GDM1 (cell line): Measurements from ENCODE around the gene CTAGE1.
"Not testable (repeated sequence)": the region's sequence is repeated elsewhere in the genome, so short reads cannot be mapped to it uniquely, and the experiment has no call there.

Experiments
- DNase-seq: peaks from one replicate; lab custom pipeline; 2025; lab: John Stamatoyannopoulos, UW

CTAGE1 gene

GRCh38 chr18:22417496-22418188, at the start of gene CTAGE1:
Gene CTAGE1 (minus strand): TSS chr18:22417915. CDS start chr18:22417811, 104 bp downstream.
- DNase-seq, result no peak

DNA sequence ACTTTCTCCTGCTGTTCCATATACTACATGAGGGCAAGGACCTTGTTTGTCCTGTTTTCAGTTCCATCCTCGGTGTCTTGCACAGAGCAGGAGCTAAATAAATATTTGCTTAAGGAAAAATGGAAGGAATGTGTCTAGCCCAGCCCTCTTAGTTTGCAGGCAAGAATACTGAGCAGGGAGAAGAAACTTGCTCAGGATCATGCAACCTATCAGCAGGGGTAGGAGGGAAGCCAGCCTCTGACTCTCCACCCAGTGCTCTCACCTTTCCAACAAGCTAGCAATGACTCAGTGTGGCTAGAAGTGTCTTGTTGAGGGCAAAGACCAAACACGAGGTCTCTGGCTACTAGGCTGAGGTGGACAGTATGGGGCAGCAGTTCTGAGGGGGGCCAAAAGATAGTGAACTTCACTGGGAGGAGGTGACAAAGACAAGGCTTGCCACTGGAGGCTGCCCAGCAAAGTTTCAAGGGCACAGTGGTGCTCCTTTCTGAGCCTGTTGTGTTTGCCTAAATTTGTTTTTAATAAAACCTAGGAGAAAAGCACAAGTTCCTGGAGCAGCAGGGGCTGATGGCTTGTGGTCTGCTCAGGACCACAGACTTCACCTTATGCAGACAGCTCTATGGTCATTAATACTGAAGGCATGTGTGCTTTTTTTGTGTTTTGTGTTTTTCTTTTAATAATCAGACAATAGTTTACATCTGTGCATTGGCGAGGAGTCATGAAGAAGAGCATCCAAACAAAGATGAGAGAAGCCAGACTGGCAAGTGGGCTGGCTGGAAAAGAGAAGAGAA, 49.1 kb upstream of the CTAGE1 start:
- no peak for DNase-seq

- no peak for DNase-seq
These were observed 48.2 kb upstream of the CTAGE1 start for GRCh38 chr18:22465859-22466457.

DNA sequence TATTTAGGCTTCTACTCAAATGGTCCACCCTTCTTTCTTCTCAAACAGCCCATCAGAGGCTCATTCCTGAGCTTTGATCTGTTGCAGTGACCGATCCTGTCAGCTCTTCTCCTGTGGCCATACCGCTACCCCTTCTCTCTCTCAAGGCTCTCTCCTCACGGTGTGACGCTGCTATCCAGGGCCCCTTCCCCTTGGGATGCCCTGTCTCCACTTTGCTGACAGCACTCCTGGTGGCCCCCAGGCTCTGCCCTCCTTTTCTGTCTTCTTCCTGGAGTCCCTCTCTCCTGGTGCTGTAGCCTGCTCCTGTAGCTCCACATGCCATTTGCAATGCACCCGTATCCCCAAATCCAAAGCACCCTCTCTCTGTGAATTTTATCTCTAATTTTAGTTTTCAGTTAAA, 45.4 kb upstream of the CTAGE1 start:
- no peak for DNase-seq

DNA sequence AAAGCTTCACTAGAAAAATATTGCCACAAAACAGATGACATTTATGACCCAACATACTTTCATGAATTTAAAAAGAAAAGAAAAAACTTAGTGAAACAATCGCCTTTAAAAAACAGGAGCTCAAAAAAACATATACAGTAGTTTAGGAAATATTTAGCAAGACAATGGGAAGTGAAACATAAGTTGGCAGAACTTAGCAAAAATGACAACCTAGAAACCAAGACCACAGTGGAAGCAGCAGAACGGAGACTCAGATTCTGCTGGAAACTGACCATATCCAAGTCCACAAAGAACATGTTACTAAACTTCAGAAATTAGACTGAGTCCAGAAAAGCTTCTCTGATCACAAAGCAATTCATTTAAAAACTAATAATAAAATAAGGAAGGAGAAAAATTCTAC, 41.8 kb upstream of the CTAGE1 start:
- DNase-seq, result no peak

- no peak for DNase-seq
These were observed 39.8 kb upstream of the CTAGE1 start for GRCh38 chr18:22457524-22457923.

- DNase-seq, result no peak
These were observed 38.8 kb upstream of the CTAGE1 start for GRCh38 chr18:22456547-22456946.

DNA sequence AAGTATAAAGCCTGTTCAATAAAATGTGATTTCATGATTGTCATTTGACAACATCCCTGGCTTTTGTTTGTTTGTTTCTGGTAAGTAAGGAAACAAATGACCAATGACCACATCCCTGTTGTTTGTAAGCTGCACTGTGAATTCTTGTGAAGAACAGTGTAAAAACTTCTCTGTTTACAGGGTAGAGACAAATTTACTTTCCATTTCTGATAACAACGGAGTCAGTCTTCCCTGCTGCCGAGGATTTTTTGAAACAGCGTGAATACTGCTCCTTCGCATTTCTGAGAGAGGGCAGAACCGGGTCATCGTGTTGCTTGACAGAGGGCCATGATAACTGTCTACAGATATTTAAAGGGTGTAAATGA, 38.4 kb upstream of the CTAGE1 start:
- no peak for DNase-seq

DNA sequence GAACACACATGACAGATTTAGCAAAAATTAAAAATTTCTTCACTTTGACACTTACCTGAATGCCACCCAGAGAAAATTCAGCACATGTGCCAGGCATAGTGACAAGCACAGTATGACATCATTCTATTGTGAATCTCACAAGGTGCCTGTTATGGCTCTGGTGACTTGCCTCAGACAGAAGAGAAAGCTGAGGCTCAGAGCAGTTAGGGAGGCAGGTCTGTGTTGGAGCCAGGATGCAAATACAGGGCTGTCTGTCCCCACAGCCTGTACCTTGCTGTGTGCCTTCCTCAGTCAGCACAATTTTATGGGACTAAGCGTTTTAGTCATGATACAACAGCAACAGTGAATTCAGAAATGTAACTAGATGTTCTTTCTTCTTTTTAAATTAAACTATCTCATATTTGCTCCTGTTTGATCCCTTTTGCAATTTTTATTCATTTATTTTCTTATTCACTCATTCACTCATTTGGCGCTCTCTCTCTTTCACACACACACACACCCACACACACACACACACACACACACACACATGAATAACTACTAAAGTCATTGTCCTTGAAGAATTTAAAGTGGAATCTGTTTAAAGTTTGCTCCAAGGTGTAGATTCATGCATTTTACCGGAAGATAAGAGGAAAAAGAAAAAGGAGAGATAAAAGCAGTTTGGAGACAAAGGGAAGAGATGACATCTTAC, 37.9 kb upstream of the CTAGE1 start:
- DNase-seq, result no peak

DNA sequence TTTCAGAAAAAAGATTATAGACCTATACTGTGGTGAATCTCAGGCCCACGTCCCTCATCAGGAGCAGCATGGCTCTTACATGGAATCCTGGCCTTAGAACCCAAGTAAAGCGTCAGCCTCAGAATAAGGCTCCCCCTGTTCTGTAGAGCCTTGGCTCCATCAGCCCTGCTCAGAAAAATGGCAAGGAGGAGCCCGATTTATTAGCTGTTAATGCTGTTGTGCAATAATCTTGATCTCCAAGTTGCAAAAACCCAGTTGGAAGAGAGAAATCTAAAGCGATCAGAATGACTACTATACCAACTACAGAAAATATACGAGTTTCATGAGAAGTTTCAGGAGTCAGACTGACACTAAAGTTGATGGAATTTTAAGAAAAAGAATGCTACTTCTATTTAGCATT, 35.6 kb upstream of the CTAGE1 start:
- DNase-seq, result no peak

GRCh38 chr18:22452226-22452668, 34.5 kb upstream of the CTAGE1 start:
- DNase-seq, result no peak

- no peak for DNase-seq
These were observed 34.1 kb upstream of the CTAGE1 start for GRCh38 chr18:22451796-22452195.

DNA sequence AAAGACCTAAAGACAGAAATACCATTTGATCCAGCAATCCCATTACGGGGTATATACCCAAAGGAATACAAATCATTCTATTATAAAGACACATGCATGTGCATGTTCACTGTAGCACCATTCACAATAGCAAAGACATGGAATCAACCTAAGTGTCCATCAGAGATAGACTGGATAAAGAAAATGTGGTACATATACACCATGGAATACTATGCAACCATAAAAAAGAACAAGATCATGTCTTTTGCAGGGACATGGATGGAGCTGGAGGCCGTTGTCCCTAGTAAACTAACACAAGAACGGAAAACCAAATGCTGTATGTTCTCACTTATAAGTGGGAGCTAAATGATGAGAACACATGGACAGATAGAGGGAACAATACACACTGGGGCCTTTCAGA, 33.1 kb upstream of the CTAGE1 start:
- not testable (repeated sequence) for DNase-seq

DNA sequence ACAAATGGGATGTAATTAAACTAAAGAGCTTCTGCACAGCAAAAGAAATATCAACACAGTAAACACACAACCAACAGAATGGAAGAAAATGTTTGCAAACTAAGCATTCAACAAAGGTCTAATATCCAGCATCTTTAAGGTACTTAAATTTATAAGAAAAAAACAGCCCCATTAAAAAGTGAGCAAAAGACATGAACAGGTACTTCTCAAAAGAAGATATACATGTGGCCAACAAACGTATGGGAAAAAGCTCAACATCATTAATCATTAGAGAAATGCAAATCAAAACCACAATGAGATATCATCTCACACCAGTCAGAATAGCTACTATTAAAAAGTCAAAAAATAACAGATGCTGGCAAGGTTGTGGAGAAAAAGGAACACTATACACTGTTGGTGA, 32.6 kb upstream of the CTAGE1 start:
- DNase-seq, result not testable (repeated sequence)

GRCh38 chr18:22449753-22450152, 32.0 kb upstream of the CTAGE1 start:
- not testable (repeated sequence) for DNase-seq

- DNase-seq, result no peak
These were observed 30.5 kb upstream of the CTAGE1 start for GRCh38 chr18:22448238-22448637.

- DNase-seq, result no peak
These were observed 30.1 kb upstream of the CTAGE1 start for GRCh38 chr18:22447792-22448191.

- DNase-seq, result no peak
These were observed 29.2 kb upstream of the CTAGE1 start for GRCh38 chr18:22446911-22447310.

DNA sequence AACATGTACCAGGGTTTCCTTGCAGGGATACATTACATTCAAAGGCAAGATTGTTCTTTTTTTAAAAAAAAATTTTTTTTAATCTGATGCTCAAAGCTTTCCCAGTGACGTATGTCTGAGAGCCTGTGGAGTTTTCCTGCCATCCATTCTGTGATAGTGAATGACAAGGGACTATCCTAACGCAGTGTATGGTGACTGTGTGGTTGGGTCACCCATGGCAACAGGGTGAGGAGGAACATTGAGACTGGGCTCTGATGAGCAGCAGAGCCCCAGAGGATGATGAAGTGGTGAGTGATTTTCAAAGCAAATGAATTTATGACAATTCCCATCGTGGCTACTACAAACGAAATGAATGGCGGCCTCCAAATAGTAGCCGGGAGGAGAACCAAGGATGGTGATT, 28.6 kb upstream of the CTAGE1 start:
- DNase-seq, result no peak

DNA sequence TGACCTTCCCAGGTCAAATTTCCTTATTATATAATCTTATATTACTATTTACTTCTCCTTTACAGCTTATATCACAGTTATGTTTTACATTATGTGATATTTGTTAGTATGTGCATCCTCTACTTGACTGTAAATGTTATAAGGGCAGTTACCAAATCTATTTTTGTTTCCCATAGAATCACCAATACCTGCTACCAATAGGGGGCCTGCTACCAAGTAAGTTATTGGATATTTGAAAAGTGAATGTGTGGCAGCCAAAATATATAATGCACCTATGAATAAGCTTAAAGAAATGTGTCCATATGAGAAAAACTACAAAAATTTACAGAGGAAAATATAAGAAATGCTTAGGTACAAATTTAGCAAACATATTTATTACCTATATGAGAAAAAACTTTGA, 23.9 kb upstream of the CTAGE1 start:
- no peak for DNase-seq

DNA sequence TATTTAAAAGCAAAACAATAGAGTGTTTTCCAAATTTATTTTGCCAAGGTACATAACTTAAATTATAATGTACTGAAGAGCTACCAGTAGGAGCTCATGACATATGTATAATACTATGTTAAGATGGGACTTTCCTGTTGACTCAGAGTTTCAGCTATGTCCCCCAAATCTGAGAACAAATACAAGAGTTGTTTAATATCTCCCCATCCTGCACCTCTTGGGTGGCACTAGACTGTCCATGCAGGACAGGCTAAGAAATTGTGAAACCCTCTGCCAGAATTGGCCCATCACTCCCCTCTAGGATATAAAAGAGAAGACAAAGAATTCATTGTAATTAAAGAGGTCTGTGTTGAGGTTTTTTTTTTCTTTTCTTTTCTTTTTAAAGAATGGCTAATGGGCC, 21.7 kb upstream of the CTAGE1 start:
- DNase-seq, result no peak

GRCh38 chr18:22436136-22436535, 18.4 kb upstream of the CTAGE1 start:
- no peak for DNase-seq
